HG03108 (cell line): ENCODE measurements around the gene BBS1.
"Not testable (repeated sequence)": the region's sequence is repeated elsewhere in the genome, so short reads cannot be mapped to it uniquely, and the experiment has no call there.

ENCODE experiments used
- ATAC-seq: cut with Tn5 transposase; IDR thresholded peaks from one replicate; pipeline ENCODE4 v1.9.1; 2021; ENCODE audit warnings: moderate library complexity; ENCODE audit not compliant: unreplicated experiment

Gene BBS1

DNA sequence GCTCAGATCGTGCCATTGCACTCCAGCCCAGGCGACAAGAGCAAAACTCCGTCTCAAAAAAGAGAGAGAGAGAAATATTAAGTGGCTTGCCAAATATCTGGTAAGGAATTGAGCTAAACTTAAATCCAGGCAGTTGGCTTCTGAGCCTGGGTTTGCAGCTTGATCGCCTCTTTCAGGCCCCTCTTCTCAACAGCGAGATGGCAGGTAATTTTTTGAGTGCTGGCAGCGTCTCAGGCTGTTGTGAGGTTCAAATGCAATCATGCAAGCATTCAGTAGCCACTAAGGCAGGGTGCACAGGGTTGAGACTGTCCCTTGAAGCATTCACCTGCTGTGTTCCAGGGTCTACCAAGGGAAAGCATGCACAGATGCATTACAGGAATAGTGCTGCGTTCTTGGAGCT lies 58.6 kb downstream of the BBS1 start:
- ATAC-seq: no peak

- no peak for ATAC-seq
These were observed 59.8 kb downstream of the BBS1 start for GRCh38 chr11:66570079-66570849.

GRCh38 chr11:66570850-66571180 lies 60.4 kb downstream of the BBS1 start:
- no peak for ATAC-seq

DNA sequence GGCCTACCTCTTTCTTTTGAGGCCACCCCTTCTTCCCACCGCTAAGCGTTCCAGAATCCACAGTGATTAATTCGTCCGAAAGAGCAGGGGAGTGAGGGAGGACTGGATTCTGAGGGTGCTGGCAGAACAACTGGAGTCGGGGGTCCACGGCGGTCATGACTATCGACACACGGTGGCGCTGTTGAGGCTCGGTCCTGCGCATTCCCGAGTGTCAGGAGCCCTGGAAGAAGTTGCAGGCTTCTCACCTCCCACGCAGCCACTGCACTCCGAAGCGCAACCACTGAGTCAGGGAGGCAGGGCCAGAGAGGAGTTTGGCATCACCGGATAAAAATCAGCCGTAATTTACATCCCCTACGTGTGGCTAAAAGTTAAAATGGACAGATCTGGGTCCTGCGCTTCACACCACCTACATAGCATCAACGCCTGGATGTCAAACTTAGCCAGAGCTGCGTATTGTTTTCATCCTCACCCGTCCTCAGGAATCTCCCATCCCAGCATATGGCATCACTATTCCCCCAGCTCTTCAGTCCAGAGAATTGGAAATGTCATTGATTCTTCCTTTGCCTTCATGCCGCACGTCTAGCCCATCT lies 68.7 kb downstream of the BBS1 start:
- ATAC-seq: no peak

GRCh38 chr11:66580803-66581202 lies 70.4 kb downstream of the BBS1 start:
- ATAC-seq: no peak

- ATAC-seq: no peak
These were observed 70.8 kb downstream of the BBS1 start for GRCh38 chr11:66581261-66581660.

DNA sequence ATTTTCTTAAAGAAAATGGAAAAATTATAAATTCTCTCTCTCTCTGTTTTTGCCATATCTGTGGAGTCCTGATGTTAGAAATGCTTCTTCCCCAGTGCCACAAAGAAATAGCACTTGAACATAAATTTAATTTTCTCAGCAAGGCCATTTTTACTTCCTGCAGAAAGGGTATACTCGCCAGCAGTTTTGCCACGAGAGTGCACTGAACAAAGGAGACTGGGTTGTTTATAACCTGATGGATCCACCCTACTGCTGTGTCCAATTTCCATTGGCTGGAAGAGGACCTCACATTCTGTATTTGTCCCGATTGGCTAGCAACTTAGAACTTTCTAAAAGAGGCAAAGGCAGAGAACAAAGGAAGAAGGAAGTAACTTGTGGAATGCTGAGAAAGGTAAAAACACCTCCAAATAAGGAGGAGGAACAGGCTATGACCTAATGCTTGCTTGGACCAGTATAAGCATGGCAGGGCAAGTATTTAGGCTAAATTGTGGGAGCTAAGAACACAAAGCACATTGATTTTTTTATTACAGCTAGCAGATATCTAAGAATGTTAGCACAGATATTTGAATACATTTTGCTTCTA lies 72.2 kb downstream of the BBS1 start:
- not testable (repeated sequence) for ATAC-seq
